SK-N-MC (cell line): Measurements from ENCODE around the gene DSTN.

Experiments used
- EZH2 ChIP-seq: fragments of 200-600 bp; sonication (generic); IDR thresholded peaks from one replicate; pipeline ENCODE4 v1.6.1; 2017; ENCODE audit warnings: antibody characterized with exemption
- FOXP2 ChIP-seq: optimal IDR thresholded peaks from 2 replicates; pipeline ENCODE3; 2011; ENCODE audit warnings: mild to moderate bottlenecking, moderate library complexity; ENCODE audit not compliant: insufficient read depth; ENCODE audit errors: extremely low read length, control extremely low read depth
- POLR2AphosphoS5 ChIP-seq: IDR thresholded peaks from 2 replicates; pipeline ENCODE4 v1.6.1; 2012; ENCODE audit warnings: mild to moderate bottlenecking, low read depth, low read length, borderline replicate concordance

GRCh38 chr20:17541996-17542395, 27.9 kb upstream of the DSTN start:
- TF ChIP-seq POLR2AphosphoS5 (no peak), EZH2 (no peak), FOXP2 (no peak)
